ENCODE results near the gene CARS1. TPM values are rescaled to one million over a fixed set of nuclear protein-coding genes. Genes with fewer than 3 reads are reported as not detected.

The CARS1 gene
- total and polyA plus RNA-seq, 2 of the 8 experiments (the other 6 are each of a cell fraction or from before 2014, with no cell fraction given), result 44.1 to 100 TPM

- no peak for TF ChIP-seq KDM1A (IDR thresholded peaks at IDR 0.05; ENCODE audit: borderline replicate concordance, low read length)
- TF ChIP-seq PHF8 (conservative IDR thresholded peaks at IDR 0.05; ENCODE audit: low read depth, low read length), result no peak
- no peak for TF ChIP-seq TCF12 (IDR thresholded peaks at IDR 0.05; ENCODE audit: low read depth, low read length)
- no peak for TF ChIP-seq TBP (IDR thresholded peaks at IDR 0.05; ENCODE audit: low read depth, low read length)
- TF ChIP-seq EGR1 (IDR thresholded peaks at IDR 0.05; ENCODE audit: borderline replicate concordance, low read depth, low read length), result no peak
- no peak for TF ChIP-seq MAX (IDR thresholded peaks at IDR 0.05)
- no peak for TF ChIP-seq TEAD4 (IDR thresholded peaks at IDR 0.05; ENCODE audit: low read depth, low read length)
These were observed 52.7 kb downstream of the CARS1 start (continued) for GRCh38 chr11:3004481-3004880.
